ENCODE results near the gene PDGFB. TPM values are rescaled to one million over a fixed set of nuclear protein-coding genes. Genes with fewer than 3 reads are reported as not detected.

PDGFB gene
- total and polyA plus RNA-seq, 9 of the 15 experiments (the other 6 are each of a cell fraction or from before 2014, with no cell fraction given) = 0.07 to 4.0 (median 0.48) TPM; not detected in 1

DNA sequence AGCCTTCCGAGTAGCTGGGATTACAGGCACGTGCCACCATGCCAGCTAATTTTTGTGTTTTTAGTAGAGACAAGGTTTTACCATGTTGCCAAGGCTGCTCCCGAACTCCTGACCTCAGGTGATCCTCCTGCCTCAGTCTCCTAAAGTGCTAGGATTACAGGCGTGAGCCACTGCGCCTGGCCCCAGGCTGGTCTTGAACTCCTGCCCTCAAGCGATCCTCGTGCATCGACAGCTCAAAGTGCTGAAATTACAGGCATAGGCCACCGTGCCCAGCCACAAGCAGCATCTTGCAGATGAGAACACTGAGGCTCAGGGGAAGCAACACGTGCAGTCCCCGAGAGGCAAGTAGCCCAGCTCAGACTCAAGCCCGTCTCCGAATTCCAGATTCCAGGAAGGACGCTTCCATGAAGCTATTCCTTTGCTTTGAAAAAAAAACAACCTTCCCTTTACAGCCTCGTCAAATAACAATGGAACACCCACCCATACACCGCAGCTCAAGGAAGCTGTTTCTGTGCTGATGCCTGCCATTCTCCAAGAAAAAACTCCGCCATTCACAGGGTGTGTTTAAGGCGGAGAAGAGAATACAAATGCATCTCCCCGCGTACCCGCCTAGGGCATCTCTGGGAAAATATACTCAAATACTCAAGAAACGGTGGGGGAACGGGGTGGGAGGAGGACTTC is 34.5 kb upstream of the PDGFB start:
- peaks cover 31 to 53% of the 10 kb centered on the region in 2 experiments for H3K4me1 ChIP-seq (replicated peaks in 1 of 2; ENCODE audit: control insufficient read depth in 2 of 2, insufficient read depth in 2 of 2, low read length in 2 of 2)
- H3K79me2 ChIP-seq (ENCODE audit: control insufficient read depth, insufficient read depth, low read length) = no peaks in the 10 kb centered on the region
- H3K27me3 ChIP-seq (ENCODE audit: control insufficient read depth in 2 of 2, insufficient read depth in 2 of 2, low read length in 2 of 2) = no peaks in the 10 kb centered on the region
- intact Hi-C loops (cut with micrococcal nuclease) = no loop called here
- FAIRE-seq (no peak), DNase-seq (ENCODE audit: extremely low read depth in 1 of 4, low spot score in 3 of 4) (no peak), ATAC-seq (no peak)
- peaks cover 3% of the 10 kb centered on the region; the same call in 1 of the 2 replicates for H3K9me3 ChIP-seq (replicated peaks; ENCODE audit: control insufficient read depth, insufficient read depth, low read depth, low read length)
- H2AFZ ChIP-seq (ENCODE audit: low read depth, low read length) = no peak overlapping the region
- no peak overlapping the region for H3K4me2 ChIP-seq (ENCODE audit: insufficient read depth, low read length)
- H3K9me1 ChIP-seq (ENCODE audit: control insufficient read depth, insufficient read depth, low read length) = no peaks in the 10 kb centered on the region
- no peak overlapping the region for H3K4me3 ChIP-seq
- TF ChIP-seq, protein P1, sequence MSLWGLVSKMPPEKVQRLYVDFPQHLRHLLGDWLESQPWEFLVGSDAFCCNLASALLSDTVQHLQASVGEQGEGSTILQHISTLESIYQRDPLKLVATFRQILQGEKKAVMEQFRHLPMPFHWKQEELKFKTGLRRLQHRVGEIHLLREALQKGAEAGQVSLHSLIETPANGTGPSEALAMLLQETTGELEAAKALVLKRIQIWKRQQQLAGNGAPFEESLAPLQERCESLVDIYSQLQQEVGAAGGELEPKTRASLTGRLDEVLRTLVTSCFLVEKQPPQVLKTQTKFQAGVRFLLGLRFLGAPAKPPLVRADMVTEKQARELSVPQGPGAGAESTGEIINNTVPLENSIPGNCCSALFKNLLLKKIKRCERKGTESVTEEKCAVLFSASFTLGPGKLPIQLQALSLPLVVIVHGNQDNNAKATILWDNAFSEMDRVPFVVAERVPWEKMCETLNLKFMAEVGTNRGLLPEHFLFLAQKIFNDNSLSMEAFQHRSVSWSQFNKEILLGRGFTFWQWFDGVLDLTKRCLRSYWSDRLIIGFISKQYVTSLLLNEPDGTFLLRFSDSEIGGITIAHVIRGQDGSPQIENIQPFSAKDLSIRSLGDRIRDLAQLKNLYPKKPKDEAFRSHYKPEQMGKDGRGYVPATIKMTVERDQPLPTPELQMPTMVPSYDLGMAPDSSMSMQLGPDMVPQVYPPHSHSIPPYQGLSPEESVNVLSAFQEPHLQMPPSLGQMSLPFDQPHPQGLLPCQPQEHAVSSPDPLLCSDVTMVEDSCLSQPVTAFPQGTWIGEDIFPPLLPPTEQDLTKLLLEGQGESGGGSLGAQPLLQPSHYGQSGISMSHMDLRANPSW (CRISPR knock-in tag; IDR thresholded peaks at IDR 0.05) = no peak
- TF ChIP-seq NCOA6 (IDR thresholded peaks at IDR 0.05) (no peak), HMG20B (CRISPR knock-in tag; IDR thresholded peaks at IDR 0.05) (no peak), COPS2 (conservative IDR thresholded peaks at IDR 0.05) (no peak)
- TF ChIP-seq, protein P2, sequence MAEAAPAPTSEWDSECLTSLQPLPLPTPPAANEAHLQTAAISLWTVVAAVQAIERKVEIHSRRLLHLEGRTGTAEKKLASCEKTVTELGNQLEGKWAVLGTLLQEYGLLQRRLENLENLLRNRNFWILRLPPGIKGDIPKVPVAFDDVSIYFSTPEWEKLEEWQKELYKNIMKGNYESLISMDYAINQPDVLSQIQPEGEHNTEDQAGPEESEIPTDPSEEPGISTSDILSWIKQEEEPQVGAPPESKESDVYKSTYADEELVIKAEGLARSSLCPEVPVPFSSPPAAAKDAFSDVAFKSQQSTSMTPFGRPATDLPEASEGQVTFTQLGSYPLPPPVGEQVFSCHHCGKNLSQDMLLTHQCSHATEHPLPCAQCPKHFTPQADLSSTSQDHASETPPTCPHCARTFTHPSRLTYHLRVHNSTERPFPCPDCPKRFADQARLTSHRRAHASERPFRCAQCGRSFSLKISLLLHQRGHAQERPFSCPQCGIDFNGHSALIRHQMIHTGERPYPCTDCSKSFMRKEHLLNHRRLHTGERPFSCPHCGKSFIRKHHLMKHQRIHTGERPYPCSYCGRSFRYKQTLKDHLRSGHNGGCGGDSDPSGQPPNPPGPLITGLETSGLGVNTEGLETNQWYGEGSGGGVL (CRISPR knock-in tag; IDR thresholded peaks at IDR 0.05) = no peak
- CTCF ChIA-PET (ENCODE audit: low intra/inter-chr PET ratio) = no interaction called here
- H3K36me3 ChIP-seq (ENCODE audit: control insufficient read depth, insufficient read depth, low read length) = no peaks in the 10 kb centered on the region; the same call in 2 of the 3 replicates
- POLR2A ChIA-PET = interaction anchor here (0.5 to 1.1 kb wide), 4 partner anchors 21 to 38 kb away, joined by 3 read pairs; no protein-coding TSS in a partner anchor
- H3K9ac ChIP-seq (ENCODE audit: insufficient read depth in 1 of 2, low read depth in 2 of 2, low read length in 2 of 2) = peak overlapping the region in 1 of 2 experiments; percentile 52; a peak in 2 of 4 replicates
- H4K20me1 ChIP-seq (replicated peaks; ENCODE audit: control insufficient read depth, insufficient read depth, low read length) = no peaks in the 10 kb centered on the region
- WGBS (ENCODE audit: insufficient coverage, low coverage, missing lambda C conversion rate) = 67% methylated on average over 19 of the region's 23 CpGs
- in situ Hi-C loops (cut with MboI) = no loop called here
- H3K27ac ChIP-seq (ENCODE audit: extremely low read depth, low read depth, low read length) = no peak overlapping the region
- BruUV-seq (replicated peaks) = no TSS peak

Data from K562 (cell line).